HCT116 (cell line): ENCODE measurements around the gene TNFRSF8.

Experiments used
- EZH2 ChIP-seq: fragments of 200-600 bp; sonication (generic); IDR thresholded peaks from 2 replicates; pipeline ENCODE4 v1.6.1; 2017; ENCODE audit warnings: antibody characterized with exemption, mixed run types
- FOSL1 ChIP-seq: IDR thresholded peaks from 2 replicates; pipeline ENCODE4 v1.6.1; 2012; ENCODE audit warnings: low read depth
- POLR2AphosphoS5 ChIP-seq: IDR thresholded peaks from 2 replicates; pipeline ENCODE4 v1.6.1; 2011; ENCODE audit warnings: mild to moderate bottlenecking, low read depth, low read length, moderate library complexity
- SIN3A ChIP-seq: IDR thresholded peaks from 2 replicates; pipeline ENCODE4 v1.6.1; 2012; ENCODE audit warnings: low read depth
- YY1 ChIP-seq: IDR thresholded peaks from 2 replicates; pipeline ENCODE4 v1.6.1; 2011; ENCODE audit warnings: low read length, low read depth, moderate library complexity, mild to moderate bottlenecking; ENCODE audit not compliant: insufficient replicate concordance; ENCODE audit errors: extremely low read depth
- ZNF274 ChIP-seq: fragments of 200-500 bp; sonication (Bioruptor generic); IDR thresholded peaks from 2 replicates; pipeline ENCODE4 v1.6.1; 2014; ENCODE audit warnings: mild to moderate bottlenecking, low read depth, low read length, inconsistent platforms
- TF ChIP-seq, protein P1 (sequence below), 3 experiments: fragments of 200-600 bp in 1 of 3; sonication (generic) in 1 of 3; IDR thresholded peaks in 2 of 3; conservative IDR thresholded peaks in 1 of 3; 2 replicates each; pipeline ENCODE4 v1.5.1; 2012 to 2017; ENCODE audit warnings: low read depth in 2 of 3, low read length in 2 of 3, antibody characterized with exemption in 1 of 3, borderline replicate concordance in 1 of 3, control low read depth in 1 of 3, mild to moderate bottlenecking in 1 of 3, mixed read lengths in 1 of 3, mixed run types in 1 of 3, moderate library complexity in 1 of 3; ENCODE audit not compliant: insufficient read depth in 1 of 3

DNA sequence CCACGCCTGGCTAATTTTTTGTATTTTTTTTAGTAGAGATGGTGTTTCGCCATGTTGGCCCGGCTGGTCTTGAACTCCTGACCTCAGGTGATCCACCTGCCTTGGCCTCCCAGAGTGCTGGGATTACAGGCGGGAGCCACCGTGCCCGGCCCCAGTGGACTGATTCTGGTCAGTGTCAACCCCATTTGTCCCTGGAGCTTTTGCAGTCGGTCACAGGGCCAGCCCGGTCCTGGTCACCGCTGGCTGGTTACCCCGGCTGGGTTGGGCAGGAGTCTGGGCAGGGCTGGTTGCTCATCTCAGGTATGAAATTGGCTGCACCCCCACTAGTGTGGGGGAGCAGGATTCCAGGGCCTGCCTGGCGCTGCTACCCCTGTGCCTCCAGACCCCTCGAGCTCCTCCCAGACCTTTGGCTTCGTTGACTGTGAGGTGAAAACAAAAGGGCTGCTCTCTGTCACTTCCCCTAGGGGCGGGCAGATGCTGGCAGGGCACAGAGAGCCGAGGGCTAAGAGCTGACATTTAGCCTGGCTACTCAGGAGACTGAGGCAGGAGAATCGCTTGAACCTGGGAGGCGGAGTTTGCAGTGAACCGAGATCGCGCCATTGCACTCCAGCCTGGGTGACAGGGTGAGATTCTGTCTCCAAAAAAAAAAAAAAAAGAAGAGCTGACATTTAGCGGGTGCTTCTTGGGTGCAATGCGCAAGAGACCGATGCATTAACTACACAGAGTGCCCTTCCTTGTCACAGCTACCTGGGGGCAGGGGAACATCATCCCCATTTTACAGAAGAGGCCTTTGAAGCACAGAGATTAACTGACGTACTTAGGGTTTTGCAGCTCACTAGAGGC is 114.3 kb downstream of the TNFRSF8 start:
- no peak for TF ChIP-seq EZH2
- no peak for TF ChIP-seq POLR2AphosphoS5
- TF ChIP-seq, protein P1, sequence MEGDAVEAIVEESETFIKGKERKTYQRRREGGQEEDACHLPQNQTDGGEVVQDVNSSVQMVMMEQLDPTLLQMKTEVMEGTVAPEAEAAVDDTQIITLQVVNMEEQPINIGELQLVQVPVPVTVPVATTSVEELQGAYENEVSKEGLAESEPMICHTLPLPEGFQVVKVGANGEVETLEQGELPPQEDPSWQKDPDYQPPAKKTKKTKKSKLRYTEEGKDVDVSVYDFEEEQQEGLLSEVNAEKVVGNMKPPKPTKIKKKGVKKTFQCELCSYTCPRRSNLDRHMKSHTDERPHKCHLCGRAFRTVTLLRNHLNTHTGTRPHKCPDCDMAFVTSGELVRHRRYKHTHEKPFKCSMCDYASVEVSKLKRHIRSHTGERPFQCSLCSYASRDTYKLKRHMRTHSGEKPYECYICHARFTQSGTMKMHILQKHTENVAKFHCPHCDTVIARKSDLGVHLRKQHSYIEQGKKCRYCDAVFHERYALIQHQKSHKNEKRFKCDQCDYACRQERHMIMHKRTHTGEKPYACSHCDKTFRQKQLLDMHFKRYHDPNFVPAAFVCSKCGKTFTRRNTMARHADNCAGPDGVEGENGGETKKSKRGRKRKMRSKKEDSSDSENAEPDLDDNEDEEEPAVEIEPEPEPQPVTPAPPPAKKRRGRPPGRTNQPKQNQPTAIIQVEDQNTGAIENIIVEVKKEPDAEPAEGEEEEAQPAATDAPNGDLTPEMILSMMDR (IDR thresholded peaks at IDR 0.05 in 2 of 3, conservative IDR thresholded peaks at IDR 0.05 in 1 of 3; ENCODE audit: borderline replicate concordance in 1 of 3, insufficient read depth in 1 of 3, low read depth in 2 of 3, low read length in 2 of 3): no peak
- TF ChIP-seq SIN3A: no peak
- no peak for TF ChIP-seq YY1
- TF ChIP-seq ZNF274: no peak
- TF ChIP-seq FOSL1: no peak
